Fibroblast of mammary gland (primary cell): ENCODE results near the gene IQCE.

ENCODE experiments used
- DNase-seq: peaks from one replicate; pipeline ENCODE4 v3.0.0-alpha.2; 2010; ENCODE audit warnings: low read depth
- H3K4me3 ChIP-seq: 2 replicates; pipeline ENCODE4 v1.5.1; 2011; ENCODE audit warnings: low read depth, mild to moderate bottlenecking, low read length, moderate library complexity; ENCODE audit not compliant: control insufficient read depth
- CTCF ChIP-seq: conservative IDR thresholded peaks from 2 replicates; pipeline ENCODE4 v1.5.1; 2011; ENCODE audit warnings: low read depth, low read length, inconsistent platforms; ENCODE audit not compliant: control insufficient read depth, insufficient read depth

IQCE gene

GRCh38 chr7:2539031-2539911 lies 19.5 kb upstream of the IQCE start:
- no peak overlapping the region for H3K4me3 ChIP-seq
- no peak for TF ChIP-seq CTCF
- no peak for DNase-seq

- no peak for DNase-seq
- no peak for TF ChIP-seq CTCF
Measured at GRCh38 chr7:2540133-2540532, 18.6 kb upstream of the IQCE start.

GRCh38 chr7:2540641-2541051 lies 18.1 kb upstream of the IQCE start:
- no peak for TF ChIP-seq CTCF
- H3K4me3 ChIP-seq: no peak overlapping the region
- DNase-seq: no peak

More at GRCh38 chr7:2540133-2540532, 18.6 kb upstream of the IQCE start:
- no peak overlapping the region for H3K4me3 ChIP-seq

GRCh38 chr7:2541291-2542010 lies 17.3 kb upstream of the IQCE start:
- TF ChIP-seq CTCF: no peak
- DNase-seq: no peak
- no peak overlapping the region for H3K4me3 ChIP-seq

GRCh38 chr7:2542011-2542915 lies 16.5 kb upstream of the IQCE start:
- TF ChIP-seq CTCF: no peak
- no peak for DNase-seq
- H3K4me3 ChIP-seq: no peak overlapping the region
